Ramos (cell line): ENCODE measurements around the gene ZNF581.

Experiments
- in situ Hi-C: fragments of 300-500 bp; cut with MboI; formaldehyde crosslinking; loops from one replicate; pipeline ENCODE4 v1.14.3; 2022; ENCODE audit warnings: low sequenced_read_pairs; ENCODE audit not compliant: unreplicated experiment

ZNF581 gene

DNA sequence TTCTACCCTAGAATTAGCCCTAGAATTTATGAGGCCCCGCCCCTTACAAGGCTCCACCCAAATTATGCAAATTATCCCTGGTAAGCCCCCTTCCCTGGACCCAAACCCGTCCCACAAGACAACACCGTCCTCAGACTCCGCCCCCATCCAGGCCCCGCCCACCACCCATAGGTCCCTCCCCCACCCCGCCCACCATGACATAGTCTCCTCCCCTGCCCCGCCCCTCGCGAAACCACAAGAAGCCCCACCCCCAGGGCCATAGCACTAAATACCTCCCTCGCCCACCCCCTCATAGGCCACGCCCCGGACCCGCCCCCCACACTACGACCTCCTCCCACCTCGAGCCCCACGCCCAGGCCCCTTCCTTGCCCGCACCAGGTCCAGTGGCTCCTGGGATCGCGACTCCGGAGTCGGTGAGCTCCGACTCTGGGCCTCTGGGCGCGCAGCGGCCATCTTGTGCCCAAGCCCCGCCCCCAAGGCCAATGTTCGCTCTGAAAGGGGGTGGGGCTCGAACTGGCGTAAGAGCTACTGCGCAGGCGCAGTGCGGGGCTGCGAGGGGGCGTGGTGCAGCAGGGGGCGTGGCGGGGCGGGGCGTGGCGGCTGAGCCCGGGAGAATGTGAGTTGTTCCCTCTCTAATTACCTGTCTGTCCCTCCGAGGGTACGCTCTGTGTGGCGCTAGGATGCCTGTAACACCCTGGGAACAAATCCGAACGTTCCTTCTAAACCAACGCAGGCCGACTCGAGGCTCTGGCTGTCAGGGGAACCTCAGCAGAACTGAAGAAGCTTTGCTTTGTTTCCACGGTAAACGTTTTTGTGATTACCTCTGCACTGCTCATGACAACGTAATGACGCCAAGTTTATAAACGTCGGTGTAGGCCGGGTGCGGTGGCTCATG lies 19.1 kb upstream of the ZNF581 start, which contains the start of gene ZNF784:
Gene ZNF784, minus strand, starts transcription at position 458 of the 895 bp plus-strand sequence. Its CDS starts 5 bp downstream, at position 453.
- in situ Hi-C loops = loop anchor here (5.0 to 25.0 kb wide), 2 partner anchors 107 to 337 kb away; partner anchors contain the start of genes BRSK1 and HSPBP1

- in situ Hi-C loops = loop anchor here (5.0 to 25.0 kb wide), 2 partner anchors 108 to 338 kb away; partner anchors contain the start of genes BRSK1 and HSPBP1
Measured at GRCh38 chr19:55625004-55625326, 18.5 kb upstream of the ZNF581 start.

DNA sequence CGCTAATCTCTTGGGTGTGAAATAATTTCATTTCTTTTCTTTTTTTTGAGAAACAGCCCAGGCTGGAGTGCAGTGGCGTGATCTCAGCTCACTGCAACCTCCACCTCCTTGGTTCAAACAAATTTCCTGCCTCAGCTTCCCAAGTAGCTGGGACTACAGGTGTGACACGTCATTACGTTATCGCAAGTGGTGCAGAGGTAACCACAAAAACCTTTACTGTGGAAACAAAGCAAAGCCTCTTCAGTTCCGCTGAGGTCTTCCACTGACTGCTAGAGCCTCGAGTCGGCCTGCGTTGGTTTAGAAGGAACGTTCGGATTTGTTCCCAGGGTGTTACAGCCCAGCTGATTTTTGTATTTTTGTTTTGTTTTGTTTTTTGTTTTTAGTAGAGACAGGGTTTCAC lies 17.1 kb upstream of the ZNF581 start:
- in situ Hi-C loops = loop anchor here (5.0 to 25.0 kb wide), 2 partner anchors 109 to 339 kb away; partner anchors contain the start of genes BRSK1 and HSPBP1

DNA sequence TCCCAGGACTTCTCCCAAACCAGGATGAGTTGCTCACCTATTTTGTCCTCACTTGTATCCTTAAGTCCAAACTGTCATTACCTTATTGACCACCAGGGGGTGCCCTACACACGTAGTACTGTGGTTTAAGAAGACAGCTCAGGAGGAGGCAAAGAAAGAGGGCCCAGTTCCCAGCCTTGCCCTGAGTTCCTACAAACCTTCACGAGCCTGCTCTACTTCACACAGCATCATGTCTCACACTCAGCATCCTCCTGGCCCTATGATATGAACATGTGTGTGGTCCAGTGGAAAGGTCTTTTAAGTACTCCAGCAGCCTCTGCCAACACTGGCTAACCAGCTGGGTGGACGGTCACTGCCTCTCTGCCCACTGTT lies 11.0 kb upstream of the ZNF581 start:
- in situ Hi-C loops = loop anchor here (25.0 kb wide), 1 partner anchor 345 kb away; the partner anchor contains the start of genes BRSK1 and HSPBP1

DNA sequence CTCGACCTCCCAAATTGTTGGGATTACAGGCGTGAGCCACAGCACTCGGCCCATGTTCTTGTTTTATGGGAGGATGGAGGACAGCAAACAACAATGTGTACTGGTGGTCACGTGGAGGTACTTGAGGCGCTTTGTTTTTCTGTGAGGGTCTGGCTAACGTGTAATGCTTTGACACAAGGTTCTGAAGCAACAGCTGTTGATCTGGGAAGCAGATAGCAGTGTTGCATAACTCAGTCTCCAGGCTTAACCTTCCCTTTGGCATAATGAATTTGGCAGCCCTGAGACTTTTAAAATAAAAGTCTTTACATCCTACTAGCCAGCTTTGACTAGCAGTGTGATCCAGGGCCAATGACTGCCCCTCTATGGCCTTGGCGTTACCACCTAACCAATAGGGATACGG lies 9.6 kb upstream of the ZNF581 start:
- in situ Hi-C loops = loop anchor here (25.0 kb wide), 1 partner anchor 347 kb away; the partner anchor contains the start of genes BRSK1 and HSPBP1

- in situ Hi-C loops = loop anchor here (5.0 to 25.0 kb wide), 2 partner anchors 172 to 348 kb away; partner anchors contain the start of genes BRSK1 and HSPBP1
Measured at GRCh38 chr19:55635334-55635717, 8.1 kb upstream of the ZNF581 start.

GRCh38 chr19:55635856-55636440 lies 7.5 kb upstream of the ZNF581 start:
- in situ Hi-C loops = loop anchor here (5.0 to 25.0 kb wide), 2 partner anchors 171 to 349 kb away; partner anchors contain the start of genes BRSK1 and HSPBP1

DNA sequence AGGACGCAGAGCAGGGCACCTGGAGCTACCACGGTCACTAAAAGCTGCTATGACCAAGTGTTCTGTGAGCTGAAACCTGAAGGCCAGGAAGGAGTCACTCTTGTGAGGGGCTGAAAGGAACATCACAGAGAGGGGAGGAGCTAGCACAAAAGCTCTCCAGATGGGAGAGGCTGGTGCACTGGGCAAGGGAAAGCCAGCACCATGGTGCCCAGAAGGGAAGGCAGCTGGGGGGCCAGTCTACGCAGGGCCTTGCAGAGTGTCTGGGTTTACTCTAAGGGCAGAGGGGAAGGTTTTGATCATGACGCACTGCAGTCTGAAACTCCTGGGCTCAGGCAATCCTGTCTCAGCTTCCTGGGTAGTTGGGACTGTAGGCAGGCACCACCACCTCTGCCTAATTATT lies 6.7 kb upstream of the ZNF581 start:
- in situ Hi-C loops = loop anchor here (5.0 to 25.0 kb wide), 2 partner anchors 171 to 349 kb away; partner anchors contain the start of genes BRSK1 and HSPBP1

DNA sequence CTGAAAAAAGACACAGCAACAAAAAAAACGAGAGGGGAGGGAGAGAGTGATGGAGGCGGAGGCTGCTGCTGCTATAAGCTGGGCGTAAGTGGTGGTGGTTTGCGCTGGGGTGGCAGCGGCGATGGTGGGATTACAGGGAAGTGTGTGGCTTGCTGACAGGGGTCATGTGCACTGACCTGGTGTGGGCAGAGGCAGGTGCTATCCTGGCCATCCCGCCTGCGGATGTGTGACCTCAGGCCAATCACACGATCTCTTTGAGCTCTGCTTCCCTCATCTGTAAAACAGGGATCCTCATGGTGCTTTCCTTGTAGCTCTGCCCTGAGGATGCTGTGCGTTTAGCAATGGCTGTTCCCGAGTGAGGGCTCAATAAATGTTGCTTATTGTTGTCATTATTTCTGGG lies 5.9 kb upstream of the ZNF581 start:
- in situ Hi-C loops = loop anchor here (5.0 to 25.0 kb wide), 2 partner anchors 170 to 350 kb away; partner anchors contain the start of genes BRSK1 and HSPBP1

DNA sequence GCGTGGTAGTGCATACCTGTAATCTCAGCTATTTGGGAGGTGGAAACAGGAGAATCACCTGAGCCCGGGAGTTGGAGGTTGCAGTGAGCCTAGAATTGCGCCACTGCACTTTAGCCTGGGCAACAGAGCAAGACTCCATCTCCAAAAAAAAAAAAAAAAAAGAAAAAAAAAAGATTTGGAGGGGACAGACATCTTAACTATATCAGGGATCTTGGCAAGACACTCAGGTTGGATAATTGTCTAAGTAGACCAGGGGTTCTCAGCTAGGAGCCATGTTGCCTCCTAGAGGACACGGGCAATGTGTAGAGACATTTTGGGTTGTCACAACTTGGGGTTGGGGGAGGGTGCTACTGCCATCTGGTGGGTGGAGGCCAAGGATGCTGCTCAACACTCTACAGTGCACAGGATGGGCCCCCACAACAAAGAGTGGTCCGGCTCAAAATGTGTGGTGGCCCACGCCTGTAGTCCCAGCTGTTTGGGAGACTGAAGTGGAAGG lies 4.5 kb upstream of the ZNF581 start:
- in situ Hi-C loops = loop anchor here (5.0 to 25.0 kb wide), 2 partner anchors 168 to 352 kb away; partner anchors contain the start of genes BRSK1 and HSPBP1

GRCh38 chr19:55640043-55640576 lies 3.3 kb upstream of the ZNF581 start:
- in situ Hi-C loops = loop anchor here (25.0 kb wide), 1 partner anchor 353 kb away; the partner anchor contains the start of genes BRSK1 and HSPBP1

DNA sequence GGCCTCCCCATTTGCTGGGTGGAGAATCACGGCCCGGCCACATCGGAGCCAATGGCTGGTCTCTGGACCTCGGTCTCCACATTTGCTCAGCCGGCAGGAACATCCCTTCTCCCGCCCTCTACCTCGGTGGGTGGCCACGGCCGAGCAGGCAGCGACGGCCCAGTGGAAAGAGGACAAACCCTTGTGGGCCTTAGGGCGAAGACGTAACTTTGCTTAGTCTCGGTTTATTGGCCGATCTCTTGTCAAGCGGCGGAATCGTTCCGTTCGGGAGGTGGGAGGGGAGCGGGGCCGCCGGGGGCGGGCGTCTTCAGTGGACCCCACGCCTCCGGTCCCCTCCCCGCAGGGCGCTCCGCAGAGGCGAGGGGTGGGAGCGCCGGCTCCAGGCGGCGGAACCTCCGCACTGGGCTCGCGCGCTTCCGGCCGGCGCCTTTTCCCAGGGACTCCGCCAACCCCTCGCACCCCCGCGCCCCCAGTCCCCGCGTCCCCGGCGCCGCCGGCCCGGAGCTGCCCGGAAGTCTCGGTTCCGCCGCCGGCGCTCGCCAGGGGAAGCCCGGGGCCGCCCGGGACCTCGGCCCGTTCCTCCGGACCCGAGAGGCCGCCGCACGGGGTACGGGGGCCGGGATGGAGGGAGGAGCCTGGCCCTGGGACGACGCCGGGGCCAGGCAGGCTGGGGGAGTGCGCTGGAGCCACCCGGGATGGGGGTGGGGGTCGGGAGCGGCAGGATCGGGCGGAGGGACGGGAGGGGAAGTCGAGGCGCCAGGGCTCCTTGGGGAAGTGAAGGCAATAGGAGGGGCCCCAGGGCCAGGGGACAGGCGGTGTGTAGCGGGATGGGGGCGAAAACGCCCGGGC lies 2.6 kb upstream of the ZNF581 start, which contains the start of gene ZNF580:
Gene ZNF580, plus strand, starts transcription at position 426 of the 849 bp plus-strand sequence. CDS start 1,507 bp downstream, outside the sequence.
- in situ Hi-C loops = loop anchor here (25.0 kb wide), 1 partner anchor 354 kb away; the partner anchor contains the start of genes BRSK1 and HSPBP1

DNA sequence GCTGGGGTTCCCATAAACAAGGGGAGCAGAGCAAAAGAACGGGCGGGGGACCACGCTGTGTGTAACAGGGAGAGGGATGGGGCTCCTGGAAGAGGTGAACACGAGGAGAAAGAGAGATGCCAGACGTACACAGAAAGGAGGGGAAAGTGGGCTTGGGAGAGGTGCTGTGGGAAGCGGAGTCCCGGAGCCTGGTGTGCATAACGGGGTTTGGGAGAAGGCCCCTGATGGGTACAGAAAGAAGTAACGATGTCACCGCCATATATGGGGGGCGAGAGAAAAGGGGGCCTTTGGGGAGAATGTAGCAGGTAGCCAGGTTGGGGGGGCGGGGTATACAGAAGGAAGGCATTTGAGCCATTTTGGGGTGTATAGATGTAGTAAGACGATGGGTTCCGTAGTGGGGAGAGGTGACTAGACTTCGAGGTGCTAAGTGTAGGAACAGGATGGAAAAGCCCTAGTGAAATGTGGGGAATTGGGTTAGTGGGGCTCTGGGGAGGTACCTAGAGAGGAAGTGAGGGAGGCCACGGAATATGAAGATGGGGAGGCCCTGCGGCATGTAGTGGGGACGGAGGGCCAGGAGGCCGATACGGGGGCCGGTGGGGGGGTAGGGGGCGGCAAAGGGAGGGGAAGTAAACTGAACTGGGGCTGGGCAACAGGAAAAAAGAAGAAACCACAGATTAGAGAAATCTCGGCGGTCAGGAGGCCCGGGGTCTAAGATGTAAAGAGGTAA lies 1.9 kb upstream of the ZNF581 start:
- in situ Hi-C loops = loop anchor here (25.0 kb wide), 1 partner anchor 354 kb away; the partner anchor contains the start of genes BRSK1 and HSPBP1

DNA sequence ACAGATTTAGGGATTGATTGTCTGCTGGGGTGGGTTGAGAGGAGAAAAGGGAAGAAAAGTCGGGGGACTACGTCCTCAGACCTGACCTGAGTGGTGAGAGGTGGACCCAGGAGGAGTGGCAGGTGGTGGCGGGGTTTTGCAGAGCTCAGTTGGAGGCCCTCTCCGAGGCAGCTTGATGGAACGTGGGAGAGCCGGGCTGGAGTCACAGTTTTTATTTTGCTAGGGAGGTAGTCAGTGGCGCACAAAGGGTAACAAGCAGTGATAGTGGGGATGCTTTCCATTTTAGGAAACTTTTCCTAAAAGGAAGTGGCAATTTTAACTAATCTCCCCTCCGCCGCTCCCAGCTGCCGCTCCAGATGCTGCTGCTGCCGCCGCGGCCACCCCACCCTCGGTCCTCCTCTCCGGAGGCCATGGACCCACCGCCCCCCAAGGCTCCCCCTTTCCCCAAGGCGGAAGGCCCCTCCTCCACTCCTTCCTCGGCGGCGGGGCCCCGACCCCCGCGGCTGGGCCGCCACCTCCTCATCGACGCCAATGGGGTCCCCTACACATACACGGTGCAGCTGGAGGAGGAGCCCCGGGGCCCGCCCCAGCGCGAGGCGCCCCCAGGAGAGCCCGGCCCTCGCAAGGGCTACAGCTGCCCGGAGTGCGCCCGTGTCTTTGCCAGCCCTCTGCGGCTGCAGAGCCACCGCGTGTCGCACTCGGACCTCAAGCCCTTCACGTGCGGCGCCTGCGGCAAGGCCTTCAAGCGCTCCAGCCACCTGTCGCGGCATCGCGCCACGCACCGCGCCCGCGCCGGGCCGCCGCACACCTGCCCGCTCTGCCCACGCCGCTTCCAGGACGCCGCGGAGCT lies 1.1 kb upstream of the ZNF581 start:
- in situ Hi-C loops = loop anchor here (25.0 kb wide), 1 partner anchor 355 kb away; the partner anchor contains the start of genes BRSK1 and HSPBP1

DNA sequence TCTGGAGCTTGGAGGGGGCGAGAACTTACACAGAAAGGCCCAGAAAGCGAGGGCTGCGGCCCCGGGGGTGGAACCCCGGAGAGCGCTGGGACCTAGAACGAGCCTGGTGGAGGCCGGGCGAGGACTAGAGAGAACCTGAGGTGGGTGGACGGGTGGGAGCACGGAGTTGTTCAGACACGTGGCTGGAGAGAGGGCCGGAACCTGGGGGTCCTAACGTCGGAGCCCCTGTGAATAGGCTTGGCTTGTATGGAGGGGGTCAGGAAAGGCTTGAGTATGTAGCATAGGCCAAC lies 383 bp downstream of the ZNF581 start:
- in situ Hi-C loops = loop anchor here (25.0 kb wide), 1 partner anchor 357 kb away; the partner anchor contains the start of genes BRSK1 and HSPBP1

GRCh38 chr19:55644191-55644833 lies 863 bp downstream of the ZNF581 start:
- in situ Hi-C loops = loop anchor here (25.0 kb wide), 1 partner anchor 357 kb away; the partner anchor contains the start of genes BRSK1 and HSPBP1
